Activated CD4-positive, alpha-beta T cell treated with anti-CD3 and anti-CD28 coated beads, Interleukin-2, Interleukin-6, amounts not matched to agents 100 ng/mL and 50 ng/mL, durations not matched to agents 16 hours and 8 hours (primary cell): Measurements from ENCODE around the gene PYM1.
"Not testable (repeated sequence)": the region's sequence is repeated elsewhere in the genome, so short reads cannot be mapped to it uniquely, and the experiment has no call there.

Experiments used
- DNase-seq: peaks from one replicate; pipeline ENCODE4 v3.0.0-alpha.2; 2020

Gene PYM1

DNA sequence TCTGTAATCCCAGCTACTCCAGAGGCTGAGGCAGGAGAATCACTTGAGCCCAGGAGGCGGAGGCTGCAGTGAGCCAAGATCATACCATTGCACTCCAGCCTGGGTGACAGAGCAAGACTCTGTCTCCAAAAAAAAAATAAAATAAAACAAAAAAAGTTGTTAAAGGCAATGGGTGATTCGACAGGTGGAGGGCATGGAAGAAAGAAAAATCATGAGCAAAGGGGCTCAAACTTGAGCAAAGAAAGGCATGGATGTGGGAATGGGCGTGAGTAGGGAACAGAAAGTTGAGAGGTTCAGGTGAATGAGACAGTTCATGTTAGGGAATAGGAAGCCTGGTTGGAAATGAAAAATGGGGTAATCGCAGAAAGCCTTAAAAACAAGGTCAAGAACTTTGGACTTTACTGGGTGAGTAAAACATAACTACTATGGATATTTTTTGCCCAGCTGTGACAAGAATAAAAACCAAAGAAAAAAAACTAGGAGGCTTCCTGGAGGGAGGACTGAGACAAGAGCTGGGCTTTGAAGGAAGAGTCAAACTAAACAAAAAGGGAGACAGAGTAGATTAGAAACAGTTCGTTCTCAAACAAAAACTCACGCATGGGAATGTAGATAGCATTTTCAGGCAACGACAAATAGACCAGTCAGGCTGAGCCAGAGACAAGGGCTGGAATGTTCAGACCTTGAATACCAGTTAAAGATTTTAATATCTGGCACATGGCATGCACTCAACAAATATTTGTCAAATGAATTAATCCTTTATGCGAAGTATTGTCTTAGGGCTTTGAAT lies 18.8 kb downstream of the PYM1 start:
- DNase-seq = no peak

- no peak for DNase-seq
Observed at GRCh38 chr12:55906056-55906455, 21.6 kb downstream of the PYM1 start.

GRCh38 chr12:55901881-55902490 lies 25.7 kb downstream of the PYM1 start:
- DNase-seq = no peak

GRCh38 chr12:55899082-55899481 lies 28.6 kb downstream of the PYM1 start:
- no peak for DNase-seq

- no peak for DNase-seq
Observed at GRCh38 chr12:55893723-55894122, 34.0 kb downstream of the PYM1 start.

- no peak for DNase-seq
Observed at GRCh38 chr12:55891310-55891709, 36.4 kb downstream of the PYM1 start.

DNA sequence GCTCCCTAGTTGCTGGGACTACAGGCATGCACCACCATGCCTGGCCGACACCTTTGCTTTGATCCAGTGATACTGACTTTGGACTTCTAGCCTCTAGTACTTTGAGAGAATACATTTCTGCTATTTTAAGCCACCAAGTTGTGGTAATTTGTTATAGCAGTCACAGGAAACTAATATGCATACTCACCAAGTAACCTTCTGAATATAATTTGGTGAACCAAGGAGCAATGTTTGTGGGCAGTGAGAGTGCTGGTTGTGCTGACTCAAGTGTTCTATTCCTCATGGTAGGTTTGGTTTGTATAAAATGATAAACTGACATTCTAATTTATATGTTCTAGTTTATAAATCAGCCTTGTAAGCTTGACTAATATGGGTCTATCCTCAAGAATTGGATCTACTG lies 42.6 kb downstream of the PYM1 start:
- no peak for DNase-seq

GRCh38 chr12:55877824-55878223 lies 49.9 kb downstream of the PYM1 start:
- no peak for DNase-seq

DNA sequence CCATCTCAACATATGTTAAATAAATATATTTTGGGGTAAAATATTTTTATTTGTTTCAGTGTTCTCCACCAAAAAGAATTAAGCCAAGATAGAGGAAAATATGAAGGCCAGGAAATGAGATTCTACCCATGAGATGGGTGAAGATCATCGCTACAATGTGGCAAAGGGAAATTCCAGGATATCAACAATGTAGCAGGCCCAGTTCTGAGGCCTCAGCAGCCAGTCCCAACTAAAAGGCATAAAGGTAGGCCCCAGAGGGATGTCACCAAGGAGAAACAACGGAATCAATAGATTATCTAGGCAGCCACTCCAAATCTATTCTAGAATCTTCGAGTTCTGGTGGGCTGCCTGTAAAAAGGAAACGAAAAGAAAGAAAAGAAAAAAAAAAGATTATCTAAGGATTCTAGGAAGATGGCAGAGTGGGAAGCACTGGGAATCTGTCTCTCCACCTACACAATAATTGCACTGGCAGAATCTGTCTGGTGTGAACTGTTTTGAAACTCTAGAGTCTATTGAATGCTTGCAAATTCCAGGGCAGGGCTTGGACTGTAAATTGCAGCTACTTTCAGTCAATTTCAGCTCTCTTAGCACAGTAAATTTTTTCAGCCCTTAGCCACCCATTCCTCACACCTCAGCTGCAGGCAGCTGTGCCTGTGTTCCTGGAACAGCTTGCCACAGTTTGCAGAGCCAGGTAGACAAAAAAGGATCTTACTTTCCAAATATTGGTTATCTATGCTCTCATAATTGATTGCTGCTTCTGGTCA lies 51.8 kb downstream of the PYM1 start:
- DNase-seq = no peak

- no peak for DNase-seq
Observed at GRCh38 chr12:55874443-55874842, 53.3 kb downstream of the PYM1 start.

DNA sequence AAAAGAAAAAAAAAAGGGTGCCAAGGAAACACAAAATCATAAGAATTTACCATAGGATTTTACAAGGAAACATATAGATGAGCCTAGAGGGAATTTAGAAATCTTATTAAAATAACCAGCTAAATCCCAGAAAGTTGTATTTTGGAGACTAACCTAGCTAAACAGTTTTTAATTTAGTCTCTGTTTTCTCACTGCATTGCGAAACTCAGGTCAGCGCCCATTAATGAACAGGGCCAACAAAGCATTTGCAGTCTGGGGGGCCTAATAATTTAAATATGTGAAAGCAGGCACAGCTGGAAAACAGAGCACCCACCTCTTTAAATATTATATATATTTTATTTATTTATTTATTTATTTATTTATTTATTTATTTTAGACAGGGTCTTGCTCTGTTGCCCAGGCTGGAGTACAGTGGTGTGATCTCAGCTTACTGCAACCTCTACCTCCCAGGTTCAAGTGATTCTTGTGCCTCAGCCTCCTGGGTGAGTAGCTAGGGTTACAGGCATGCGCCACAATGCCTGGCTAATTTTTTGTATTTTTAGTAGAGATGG lies 61.2 kb downstream of the PYM1 start:
- DNase-seq = not testable (repeated sequence)

DNA sequence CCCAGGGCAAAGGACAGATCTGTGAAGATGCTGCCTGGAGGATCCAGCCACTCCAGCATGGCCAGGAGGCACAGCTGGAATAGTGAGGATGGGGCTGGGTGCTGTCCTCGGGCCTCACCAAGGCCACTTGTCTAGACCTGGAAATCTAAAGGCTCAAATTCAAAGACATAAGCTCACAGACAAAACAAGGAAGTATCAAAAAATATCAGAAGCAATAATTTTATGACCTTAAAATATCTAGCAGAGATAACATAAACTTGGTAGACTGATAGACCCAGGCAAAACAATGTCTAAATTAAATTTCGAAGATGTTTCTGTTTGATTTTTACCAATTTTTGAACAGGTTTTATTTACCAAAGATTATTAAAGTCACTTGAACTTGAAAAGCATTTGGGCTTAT lies 62.4 kb downstream of the PYM1 start:
- DNase-seq = no peak

DNA sequence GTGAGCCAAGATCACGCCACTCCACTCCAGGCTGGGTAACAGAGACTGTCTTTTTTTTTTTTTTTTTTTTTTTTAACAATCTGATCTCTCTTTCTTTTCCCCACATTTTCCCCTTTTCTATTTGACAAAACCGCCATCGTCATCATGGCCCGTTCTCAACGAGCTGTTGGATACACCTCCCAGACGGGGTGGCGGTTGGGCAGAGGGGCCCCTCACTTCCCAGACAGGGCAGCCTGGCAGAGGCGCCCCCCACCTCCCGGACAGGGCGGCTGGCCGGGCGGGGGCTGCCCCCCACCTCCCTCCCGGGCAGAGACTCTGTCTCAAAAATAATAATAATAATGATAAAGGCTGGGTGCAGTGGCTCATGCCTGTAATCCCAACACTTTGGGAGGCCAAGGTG lies 64.8 kb downstream of the PYM1 start:
- not testable (repeated sequence) for DNase-seq

GRCh38 chr12:55862286-55862685 lies 65.4 kb downstream of the PYM1 start:
- DNase-seq = no peak

GRCh38 chr12:55861871-55862270 lies 65.8 kb downstream of the PYM1 start:
- no peak for DNase-seq

- no peak for DNase-seq
Observed at GRCh38 chr12:55861396-55861795, 66.3 kb downstream of the PYM1 start.

GRCh38 chr12:55852740-55853139 lies 75.0 kb downstream of the PYM1 start:
- DNase-seq = no peak
